HPDE6-E6E7 (cell line): Measurements from ENCODE around the gene TEX35.

Experiments used
- DNase-seq: peaks from one replicate; pipeline ENCODE4 v3.0.0; 2011; ENCODE audit warnings: missing footprints; ENCODE audit errors: extremely low spot score

Gene TEX35

DNA sequence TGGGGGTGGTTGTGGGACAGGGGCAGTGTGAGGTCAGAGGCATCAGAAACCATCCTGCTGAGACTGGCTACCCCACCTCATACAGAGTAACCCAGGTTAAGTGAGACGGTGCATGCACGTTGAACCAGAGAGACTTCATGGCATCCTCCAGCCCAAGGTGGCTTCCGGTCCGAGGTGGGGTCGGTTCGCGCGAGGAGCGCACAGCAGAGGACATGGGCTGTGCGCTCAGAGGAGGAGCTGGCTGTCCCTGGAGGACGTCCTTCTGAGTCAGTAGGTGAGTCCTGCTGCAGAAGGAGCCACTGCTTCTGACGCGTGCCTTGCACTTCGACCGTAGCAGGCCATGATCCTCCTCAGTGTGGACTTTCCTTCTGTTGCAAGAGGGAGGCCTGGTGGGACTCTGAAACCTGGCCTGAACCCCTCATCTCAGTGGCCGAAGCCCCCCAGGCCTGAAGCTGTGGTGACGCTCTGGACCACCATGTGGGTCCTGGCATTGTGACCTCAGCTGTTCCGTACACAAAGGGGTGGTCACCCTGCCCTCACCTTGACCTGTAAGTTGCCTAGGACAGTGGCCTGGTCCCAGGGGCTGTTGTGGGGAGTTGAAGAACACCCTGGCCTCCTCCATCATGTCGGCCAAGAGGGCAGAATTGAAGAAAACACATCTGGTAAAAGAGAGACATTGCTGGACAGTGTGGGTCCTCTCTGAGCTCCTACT, at the start of gene TEX35:
TEX35 (plus strand) TSS at position 544 of the 712 bp plus-strand sequence; CDS start at position 624, 80 bp downstream.
- DNase-seq, result no peak

GRCh38 chr1:178464141-178464540, 48.8 kb upstream of the TEX35 start:
- no peak for DNase-seq

GRCh38 chr1:178464566-178464965, 48.3 kb upstream of the TEX35 start:
- no peak for DNase-seq

GRCh38 chr1:178465011-178465410, 47.9 kb upstream of the TEX35 start:
- no peak for DNase-seq

GRCh38 chr1:178467837-178468236, 45.1 kb upstream of the TEX35 start:
- no peak for DNase-seq

DNA sequence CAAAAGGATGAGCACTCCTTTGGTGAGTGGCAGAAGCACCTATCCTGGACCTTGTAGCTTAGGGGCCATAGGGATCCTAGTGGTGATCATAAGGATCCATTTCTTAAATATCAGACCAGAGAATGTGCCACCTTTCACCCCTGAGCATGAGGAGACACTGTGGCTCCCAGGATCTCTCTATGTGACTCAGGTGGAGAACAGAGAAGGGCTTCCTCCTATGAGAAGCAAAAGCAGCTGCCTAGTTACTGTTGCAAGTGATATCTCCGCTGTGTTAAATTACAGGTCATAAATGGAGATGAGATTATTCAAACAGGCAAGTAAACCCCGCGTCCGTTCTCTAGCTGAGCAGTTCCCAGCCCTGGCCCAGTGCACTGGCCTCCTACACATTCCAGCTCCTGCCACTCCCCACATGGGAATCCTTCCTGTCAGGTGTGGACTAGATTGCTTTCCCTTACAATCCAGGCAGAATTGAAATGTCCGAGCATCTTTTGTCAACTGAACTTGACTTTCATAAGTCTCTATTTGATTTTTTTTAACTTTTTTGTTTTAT, 42.4 kb upstream of the TEX35 start:
- no peak for DNase-seq

DNA sequence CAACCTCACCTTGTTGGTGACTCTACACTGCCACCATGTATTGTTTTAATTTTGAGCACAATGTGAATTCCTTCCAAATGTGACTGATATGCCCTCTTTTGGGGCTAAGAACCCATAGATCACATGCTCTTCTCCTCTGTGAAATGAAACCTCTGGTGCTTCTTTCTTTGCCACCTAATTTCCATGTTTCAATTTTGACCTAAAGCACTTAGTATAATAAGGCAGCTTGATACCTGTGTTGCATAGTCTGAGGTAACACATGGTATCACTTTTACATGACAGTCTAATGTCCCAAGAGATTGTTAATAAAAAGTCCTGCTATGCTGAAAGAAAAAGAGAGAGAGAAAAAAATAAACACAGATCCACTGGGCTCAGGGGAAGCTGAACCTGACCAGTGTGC, 40.4 kb upstream of the TEX35 start:
- no peak for DNase-seq

- no peak for DNase-seq
Observed at GRCh38 chr1:178477373-178477772, 35.5 kb upstream of the TEX35 start.

DNA sequence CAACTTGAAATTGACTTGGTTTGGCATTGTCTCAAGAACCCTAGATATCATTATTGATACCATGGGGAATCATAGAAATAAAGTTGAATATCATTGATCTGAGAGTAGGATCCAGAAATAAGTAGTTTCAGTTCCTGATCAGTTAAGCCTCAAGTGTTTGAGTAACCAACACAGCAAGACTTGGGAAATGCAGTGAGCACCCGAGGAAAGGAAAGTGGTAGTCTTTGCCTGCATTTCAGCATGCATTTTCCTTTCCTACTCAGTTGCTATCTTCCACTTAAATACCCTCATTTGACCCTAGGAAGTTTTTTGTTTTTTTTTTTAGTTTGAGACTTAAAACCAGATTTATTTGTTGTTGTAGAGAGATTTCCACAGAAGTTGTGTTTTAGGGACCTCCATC, 35.1 kb upstream of the TEX35 start:
- DNase-seq, result no peak

DNA sequence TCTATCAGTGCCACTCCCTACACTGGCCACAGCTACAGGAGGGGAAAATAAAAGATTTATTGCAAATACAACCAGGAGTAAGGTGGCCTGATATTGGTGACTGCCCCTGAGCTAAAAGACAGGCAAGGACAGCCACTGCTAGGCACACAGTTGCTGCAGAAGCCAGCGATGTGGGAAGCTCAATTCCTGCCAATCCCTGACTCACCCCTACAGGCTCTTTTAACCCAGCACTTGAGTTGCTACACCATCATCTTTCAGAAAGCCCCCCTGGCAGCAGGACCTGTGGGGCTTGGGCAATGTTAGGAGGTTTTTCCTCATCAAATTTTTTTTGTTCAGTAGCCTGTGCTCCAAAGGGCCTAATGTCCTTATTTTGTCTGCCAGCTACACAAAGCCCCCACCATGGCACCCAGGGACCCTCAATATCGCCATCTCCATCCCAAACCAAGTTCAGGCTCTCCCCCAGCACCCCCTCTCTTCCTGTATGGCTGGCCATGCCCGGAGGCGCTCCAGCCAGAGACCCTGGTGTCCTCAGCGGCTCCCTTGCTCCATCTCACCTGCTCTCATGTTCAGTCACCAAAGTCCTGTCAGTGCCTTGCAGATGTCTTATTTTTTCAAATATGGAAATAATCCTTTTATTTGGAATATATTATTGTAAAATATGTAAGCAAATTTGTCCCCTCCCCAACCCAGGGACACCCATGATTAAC, 29.5 kb upstream of the TEX35 start:
- no peak for DNase-seq

DNA sequence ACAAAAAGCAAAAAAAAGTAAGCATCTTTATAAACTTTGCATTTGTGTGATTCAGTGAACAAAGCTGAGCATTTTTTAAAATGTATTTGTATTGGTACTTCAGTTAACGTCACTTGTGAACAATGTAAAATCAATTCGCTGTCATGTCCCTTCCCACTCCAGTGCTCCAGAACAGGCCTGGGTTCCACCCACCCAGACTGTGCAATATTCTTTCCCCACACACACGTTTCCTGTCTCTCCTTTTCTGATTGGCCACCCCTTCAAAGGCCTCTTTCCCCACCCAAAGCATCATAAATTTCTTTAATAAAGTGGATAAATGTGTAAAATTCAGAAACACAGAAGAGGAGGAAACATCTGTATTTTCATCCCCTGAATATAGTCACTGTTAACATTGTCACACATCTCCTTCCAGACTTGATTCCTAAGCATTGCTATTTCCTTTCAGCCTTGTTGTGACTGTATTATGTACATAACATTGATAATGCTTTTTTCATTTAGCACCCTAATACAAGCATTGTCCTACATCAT, 28.1 kb upstream of the TEX35 start:
- no peak for DNase-seq

DNA sequence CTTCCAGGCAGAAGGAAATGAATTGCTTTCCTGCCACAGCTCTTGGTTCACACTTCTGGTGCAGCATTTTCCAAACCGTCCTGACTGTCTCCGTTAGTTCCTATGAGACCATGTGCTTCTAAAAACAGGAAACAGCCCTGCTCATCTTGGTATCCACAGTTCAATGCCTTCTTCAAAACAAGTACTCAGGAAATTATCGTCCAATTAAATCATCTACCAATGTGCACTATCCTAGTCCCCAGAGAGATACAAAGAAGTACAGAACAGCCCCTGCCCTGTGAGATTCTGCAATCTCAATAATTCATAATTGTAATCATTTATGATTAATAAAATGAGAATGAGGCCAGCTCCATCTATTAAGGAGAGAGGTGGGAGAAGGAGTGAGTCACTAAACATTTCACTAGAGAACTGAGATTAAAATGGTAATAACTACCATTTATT, 27.3 kb upstream of the TEX35 start:
- DNase-seq, result no peak

DNA sequence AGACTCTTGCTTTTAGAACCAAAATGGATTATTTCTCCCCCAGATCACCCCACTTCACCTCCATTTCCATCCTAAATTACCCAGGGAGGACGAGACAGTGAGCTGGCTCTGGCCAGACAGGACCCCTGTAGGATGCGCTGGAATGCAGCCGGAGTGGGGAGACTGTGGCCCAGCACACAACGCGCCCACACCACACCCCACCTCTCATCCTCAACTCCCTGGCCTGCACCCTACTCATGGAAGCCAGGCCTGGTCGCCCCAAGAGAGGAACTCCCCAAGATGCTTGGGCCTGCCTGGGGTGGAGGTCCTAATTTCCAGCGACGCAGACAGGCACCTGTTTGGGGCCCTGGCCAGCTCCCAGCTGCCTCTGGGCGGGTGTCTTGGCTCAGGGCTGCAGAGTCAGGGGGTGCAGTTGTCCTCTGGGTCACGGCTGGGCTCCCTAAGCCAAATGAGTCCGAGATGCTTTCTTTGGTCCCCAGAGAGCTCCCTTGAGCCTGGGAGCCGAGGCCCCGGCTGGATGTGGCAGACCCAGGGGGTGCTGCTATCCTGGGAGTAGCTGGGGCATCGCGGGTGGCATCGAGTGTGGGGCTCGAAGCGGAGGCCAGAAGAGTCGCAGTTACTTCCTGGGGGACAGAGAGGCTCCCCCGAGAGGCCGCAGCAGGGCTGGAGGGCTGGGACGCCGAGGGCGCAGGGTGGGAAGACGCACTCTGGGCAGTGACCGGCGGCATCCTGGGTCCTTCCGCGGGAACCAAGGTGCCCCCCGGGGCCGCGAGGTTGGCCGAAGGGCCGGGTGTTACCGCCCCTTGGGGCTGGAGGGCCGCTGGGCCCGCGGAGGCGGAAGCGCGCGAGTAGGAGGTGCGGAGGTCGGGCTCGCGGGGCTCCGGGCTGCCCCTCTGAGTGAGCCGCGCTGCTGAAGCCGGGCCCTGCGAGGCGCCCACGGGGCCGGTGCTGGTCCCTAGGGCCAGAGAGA, 26.5 kb upstream of the TEX35 start:
- no peak for DNase-seq

- DNase-seq, result no peak
Observed at GRCh38 chr1:178487070-178487615, 25.8 kb upstream of the TEX35 start.

DNA sequence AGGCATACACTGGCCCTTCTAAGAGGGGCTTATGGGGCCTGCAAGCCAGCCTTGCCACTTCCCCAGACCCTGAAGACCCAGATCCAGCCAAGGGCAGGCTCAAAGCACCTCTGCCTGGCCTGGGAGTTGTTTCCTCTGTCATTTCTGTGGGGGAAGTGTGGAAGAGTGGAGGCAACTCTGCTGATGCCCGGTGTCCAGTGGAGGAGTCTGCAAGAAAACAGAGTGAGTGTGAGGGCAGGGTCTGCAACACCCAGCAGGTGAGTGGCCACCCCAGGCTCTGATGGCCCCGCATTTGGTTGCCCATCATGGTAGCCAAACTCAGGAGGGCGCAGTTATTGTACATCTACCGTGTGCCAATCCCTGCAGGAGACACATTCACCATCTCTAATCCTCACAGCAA, 24.5 kb upstream of the TEX35 start:
- no peak for DNase-seq

GRCh38 chr1:178489399-178489798, 23.5 kb upstream of the TEX35 start:
- DNase-seq, result no peak

- no peak for DNase-seq
Observed at GRCh38 chr1:178490136-178490535, 22.8 kb upstream of the TEX35 start.

DNA sequence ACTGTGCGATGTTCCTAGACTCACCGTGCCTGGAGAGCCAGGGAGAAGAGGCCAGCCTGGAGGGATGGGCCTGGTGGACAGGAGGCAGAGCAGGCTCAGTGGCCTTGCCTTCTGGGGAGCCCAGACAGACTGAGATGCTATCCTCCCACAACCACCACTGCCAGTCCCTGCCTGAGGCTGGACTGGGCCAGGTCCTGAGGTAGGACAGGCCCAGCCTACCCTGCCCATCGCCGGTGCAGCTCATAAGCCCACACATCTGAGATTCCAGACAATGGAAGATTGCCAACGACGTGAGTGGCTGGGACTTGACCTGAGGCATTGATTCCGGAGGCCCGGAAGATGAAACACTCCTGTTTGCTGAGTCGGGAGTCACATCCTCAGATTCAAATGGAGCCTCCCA, 21.9 kb upstream of the TEX35 start:
- no peak for DNase-seq

- DNase-seq, result no peak
Observed at GRCh38 chr1:178491721-178492120, 21.2 kb upstream of the TEX35 start.

DNA sequence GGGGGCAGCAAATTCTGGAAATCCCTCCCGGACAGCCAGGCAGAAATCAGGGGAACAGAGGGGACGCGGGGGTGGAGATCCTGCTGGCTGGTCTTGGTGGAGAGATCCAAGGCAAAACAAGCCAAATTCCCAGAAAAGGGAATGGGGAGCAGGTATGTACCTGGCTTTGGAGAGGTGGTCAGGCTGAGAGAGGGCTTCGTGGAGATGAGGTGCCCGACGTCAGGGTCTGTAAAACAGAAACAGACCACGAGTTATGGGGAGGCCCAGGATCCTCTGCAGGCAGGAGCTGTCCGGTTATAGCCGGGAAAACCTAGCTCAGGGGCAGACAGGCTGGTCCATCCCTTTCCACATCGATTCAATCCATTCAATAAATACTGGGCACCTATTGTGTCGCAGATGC, 20.6 kb upstream of the TEX35 start:
- DNase-seq, result no peak

- no peak for DNase-seq
Observed at GRCh38 chr1:178493301-178493741, 19.6 kb upstream of the TEX35 start.
